Dermis blood vessel endothelial cell (primary cell): ENCODE data around the gene SCAI. TPM values are rescaled to one million over a fixed set of nuclear protein-coding genes. Genes with fewer than 3 reads are reported as not detected.
"Not testable (repeated sequence)": the region's sequence is repeated elsewhere in the genome, so short reads cannot be mapped to it uniquely, and the experiment has no call there.

Experiments
- DNase-seq: peaks from one replicate; pipeline ENCODE4 v3.0.0; 2010
- total RNA-seq: library from RNA; depleted of rRNA; stranded (reverse); fragments of >200 nt; gene quantifications from 2 replicates; pipeline ENCODE4 v1.2.3, GENCODE V29; 2014

The SCAI gene
- total RNA-seq, result 8.9 and 13.6 TPM in 2 replicates

- DNase-seq, result peak; percentile 100
These were observed at the start of gene SCAI for GRCh38 chr9:125143377-125144090. Gene SCAI, minus strand, starts transcription at chr9:125143528. Its CDS starts 91 bp downstream, at chr9:125143437.

GRCh38 chr9:125190361-125190801, 47.1 kb upstream of the SCAI start:
- DNase-seq, result peak; percentile 36

DNA sequence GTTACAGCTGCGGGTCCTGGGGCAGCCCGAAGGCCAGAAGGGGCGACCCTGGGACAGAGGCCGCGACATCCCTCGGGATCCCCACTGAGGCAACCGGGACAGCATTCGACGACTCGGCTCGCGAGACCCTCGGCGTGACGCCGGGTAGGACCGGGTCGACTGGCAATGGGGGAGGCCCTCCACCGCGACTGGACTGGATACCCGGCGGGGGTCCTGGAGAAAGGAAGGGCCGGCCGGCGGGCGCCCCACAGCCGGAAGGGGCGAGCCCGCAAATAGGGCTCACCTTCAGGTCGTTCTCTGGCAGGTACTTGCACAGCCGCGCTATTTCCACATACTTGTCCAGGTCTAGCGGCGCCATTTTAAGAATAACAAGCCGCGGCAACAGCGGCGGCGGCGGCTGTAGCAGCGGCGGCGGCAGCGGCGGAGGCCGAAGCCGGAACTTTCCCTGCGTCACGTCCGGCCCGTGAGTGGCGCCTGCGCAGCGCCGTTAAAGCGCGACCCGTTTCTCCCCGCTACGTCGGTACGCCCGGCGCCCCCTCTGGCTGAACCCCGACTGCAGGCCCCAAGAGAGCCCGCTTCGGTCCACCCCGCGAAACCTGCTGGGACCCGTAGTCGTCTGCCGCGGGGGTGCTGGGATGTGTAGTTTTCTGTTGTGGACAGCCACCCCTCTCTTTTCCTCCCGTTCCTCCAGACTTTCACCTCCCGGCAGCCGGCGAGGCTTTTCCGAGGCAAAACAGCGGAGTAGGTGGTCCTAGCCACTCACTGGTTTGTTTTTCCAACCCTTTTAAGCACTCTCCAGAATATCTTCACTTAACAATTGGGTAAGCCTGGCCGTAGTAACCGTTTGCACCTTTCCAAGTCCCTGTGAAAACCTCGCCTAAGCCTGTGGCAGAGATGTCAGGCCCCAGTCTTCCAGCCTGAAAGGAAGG, 46.3 kb upstream of the SCAI start, which contains the start of gene PPP6C:
Gene PPP6C, minus strand, starts transcription at position 443 of the 929 bp plus-strand sequence. Its CDS starts 85 bp downstream, at position 358.
- DNase-seq, result peak; percentile 98

DNA sequence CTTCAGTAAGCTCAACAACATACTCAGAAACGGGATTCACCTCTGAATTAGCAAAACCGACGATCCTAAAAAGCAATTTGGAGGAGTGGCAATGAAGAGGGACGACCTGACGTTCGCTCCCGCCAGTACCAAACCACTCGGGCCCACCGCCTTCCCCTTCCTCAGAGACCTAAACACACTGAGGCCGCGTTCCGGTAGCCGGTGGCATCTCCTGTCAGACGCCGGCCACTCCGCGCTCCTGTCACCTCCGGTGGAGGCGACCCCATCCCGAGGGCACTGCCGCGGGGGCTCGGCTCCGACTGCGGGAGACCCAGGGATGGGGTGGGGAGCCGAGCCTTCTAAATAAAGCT, 45.7 kb upstream of the SCAI start:
- DNase-seq, result peak; percentile 42

GRCh38 chr9:125183561-125183960, 40.2 kb upstream of the SCAI start:
- no peak for DNase-seq

GRCh38 chr9:125183054-125183453, 39.7 kb upstream of the SCAI start:
- DNase-seq, result peak; percentile 76

GRCh38 chr9:125181756-125182155, 38.4 kb upstream of the SCAI start:
- DNase-seq, result not testable (repeated sequence)

DNA sequence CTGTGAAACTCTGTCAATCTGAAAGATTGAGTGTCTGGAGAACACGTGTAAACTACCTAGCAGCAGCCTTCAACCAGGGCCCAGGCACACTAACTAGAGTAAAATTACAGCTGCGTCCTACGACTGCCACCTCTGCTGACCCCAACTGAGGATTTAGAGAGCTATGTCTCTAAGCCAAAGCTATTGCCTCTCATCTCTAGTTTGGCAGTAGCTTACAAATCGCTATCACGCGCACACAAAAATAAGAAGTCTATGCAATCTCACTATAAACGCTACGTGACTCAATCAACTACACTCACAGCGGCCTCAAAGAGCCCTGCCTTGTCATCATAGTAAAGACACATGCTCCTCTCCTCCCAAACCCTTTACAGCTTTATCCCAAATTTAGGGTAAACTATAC, 37.5 kb upstream of the SCAI start:
- no peak for DNase-seq

- not testable (repeated sequence) for DNase-seq
These were observed 36.4 kb upstream of the SCAI start for GRCh38 chr9:125179776-125180175.

DNA sequence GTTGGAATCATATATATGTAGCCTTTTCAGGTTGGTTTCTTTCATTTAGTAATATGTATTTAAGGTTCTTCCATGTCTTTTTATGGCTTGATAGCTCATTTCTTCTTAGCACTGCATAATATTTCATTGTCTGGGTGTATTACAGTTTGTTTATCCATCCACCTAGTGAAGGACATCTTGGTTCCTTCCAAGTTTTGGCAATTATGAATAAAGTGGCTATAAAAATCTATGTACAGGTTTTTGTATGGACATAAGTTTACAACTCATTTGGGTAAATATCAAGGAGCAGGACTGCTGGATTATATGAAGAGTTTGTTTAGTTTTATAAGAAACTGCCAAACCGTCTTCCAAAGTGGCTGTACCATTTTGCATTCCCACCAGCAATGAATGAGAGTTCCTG, 34.6 kb upstream of the SCAI start:
- DNase-seq, result no peak

GRCh38 chr9:125176636-125177035, 33.3 kb upstream of the SCAI start:
- DNase-seq, result no peak

DNA sequence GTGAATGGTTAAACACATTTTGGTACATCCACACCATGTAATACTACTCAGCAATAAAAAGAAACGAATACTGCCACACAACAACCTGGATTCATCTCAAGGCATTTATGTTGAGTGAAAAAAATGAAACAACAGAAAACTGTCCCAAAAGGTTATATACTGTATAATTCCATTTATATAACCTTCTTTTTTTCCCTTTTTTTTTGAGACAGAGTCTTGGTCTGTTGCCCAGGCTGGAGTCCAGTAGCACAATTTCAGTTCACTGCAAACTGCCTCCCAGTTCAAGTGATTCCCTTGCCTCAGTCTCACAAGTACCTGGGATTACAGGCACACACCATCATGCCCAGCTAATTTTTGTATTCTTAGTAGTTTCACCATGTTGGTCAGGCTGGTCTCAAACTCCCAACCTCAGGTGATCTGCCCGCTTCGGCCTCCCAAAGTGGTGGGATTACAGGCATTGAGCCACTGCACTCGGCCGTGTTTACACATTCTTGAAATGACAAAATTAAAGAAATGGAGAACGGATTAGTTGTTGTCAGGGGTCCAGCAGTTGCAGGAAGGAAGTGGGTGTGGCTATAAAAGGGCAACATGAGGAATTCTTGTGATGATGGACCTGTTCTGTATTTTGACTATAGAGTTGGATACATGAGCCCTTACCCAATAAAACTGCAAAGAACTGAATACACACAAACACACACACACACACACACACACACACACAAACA, 28.9 kb upstream of the SCAI start:
- peak; percentile 51 for DNase-seq

DNA sequence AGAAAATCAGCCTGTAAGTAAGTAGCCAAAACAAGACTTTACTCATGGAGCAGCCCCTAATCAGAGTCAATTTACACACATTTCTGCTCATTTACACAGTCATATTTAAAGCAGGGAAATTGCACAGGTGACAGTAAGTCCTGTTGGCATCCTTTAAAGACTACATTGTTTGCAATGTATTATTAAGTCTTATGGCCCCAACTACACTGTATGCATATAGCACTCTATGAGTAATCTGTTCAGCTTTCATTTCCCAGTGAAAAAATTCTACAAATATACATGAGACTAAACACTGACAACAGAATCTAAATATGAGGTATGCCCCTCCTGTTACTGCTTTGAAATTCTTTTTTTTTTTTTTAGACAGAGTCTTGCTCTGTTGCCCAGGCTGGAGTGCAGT, 26.6 kb upstream of the SCAI start:
- DNase-seq, result no peak

GRCh38 chr9:125166762-125167161, 23.4 kb upstream of the SCAI start:
- no peak for DNase-seq

DNA sequence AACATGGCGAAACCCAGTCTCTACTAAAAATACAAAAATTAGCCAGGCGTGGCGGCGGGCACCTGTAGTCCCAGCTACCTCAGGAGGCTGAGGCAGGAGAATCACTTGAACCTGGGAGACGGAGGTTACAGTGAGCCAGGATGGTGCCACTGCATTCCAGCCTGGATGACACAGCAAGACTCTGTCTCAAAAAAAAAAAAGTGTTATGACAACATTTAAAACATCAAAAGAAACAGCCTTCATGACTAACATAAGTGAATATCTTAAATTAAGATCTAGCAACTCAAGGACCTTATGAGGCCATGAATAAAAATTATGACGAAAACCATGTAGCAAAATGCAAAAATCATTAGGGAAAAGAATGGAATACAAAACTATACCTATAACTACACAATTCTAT, 19.6 kb upstream of the SCAI start:
- DNase-seq, result not testable (repeated sequence)

DNA sequence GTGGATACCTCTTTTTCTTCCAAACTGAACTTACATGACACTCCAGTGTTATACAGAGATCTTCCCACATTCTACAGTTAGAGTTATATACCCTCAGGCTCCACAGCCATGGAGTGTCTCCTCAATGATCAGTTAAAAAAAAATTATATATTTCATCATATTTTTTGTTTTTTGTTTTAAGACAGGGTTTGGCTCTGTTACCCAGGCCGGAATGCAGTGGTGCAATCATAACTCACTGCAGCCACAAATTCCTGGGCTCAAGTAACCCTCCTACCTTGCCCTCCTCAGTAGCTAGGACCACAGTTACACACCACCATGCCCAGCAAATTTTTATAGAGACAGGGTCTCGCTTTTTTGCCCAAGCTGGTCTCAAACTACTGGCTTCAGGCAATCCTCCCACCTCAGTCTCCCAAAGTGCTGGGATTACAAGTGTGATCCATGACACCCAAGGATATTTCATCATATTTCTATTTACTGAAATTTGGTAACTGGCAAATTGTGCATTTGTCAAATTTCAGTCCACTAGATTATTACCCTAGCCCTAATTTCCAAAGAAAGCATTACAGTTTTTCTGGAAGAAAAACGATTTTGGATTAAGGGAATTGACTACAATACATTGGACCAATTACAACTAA, 18.1 kb upstream of the SCAI start:
- no peak for DNase-seq

- DNase-seq, result no peak
These were observed 17.4 kb upstream of the SCAI start for GRCh38 chr9:125160750-125161149.

DNA sequence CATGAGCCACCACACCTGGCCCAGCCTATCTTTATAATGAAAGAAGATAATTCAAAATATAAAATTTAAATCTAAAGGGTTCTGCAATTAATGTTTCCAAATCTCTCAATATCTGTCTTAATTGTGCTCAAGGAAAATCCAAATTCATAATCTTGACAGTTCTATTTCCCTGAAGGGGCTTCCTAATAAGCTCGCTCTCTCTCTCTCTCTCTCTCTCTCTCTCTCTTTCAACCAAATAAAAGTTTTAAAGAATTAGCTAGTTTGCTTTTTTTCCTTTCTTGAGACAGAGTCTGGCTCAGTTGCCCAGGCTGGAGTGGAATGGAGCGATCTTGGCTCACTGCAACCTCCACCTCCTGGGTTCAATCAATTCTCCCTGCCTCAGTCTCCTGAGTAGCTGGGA, 13.2 kb upstream of the SCAI start:
- DNase-seq, result no peak

DNA sequence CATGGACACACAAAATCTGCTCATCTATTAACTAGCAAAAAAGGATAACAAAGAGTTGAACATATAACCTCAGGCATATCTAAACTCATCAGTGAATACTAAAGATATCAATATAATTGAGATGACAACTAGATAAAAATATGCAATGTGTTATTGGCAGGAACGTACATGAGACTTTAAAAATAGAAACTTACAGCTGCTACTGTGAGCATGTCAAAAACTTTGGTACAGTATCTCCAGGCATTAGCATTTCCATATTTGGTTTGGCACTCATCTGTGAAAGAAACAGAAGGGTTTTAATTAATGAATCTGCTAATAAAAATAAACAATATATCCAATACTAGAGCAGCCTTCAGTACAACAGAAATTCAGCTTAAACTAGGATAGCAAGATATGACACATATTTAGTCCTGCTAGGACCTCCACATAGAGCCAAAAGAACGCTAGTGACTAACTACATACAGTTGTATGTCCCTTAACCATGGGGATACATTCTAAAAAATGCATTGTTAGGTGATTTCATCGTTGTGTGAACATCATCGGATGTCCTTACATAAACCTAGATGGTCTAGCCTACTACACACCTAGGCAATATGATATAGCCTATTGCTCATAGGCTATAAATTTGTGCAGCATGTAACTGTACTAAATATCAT, 10.5 kb upstream of the SCAI start:
- DNase-seq, result no peak

GRCh38 chr9:125151730-125152129, 8.4 kb upstream of the SCAI start:
- DNase-seq, result no peak

DNA sequence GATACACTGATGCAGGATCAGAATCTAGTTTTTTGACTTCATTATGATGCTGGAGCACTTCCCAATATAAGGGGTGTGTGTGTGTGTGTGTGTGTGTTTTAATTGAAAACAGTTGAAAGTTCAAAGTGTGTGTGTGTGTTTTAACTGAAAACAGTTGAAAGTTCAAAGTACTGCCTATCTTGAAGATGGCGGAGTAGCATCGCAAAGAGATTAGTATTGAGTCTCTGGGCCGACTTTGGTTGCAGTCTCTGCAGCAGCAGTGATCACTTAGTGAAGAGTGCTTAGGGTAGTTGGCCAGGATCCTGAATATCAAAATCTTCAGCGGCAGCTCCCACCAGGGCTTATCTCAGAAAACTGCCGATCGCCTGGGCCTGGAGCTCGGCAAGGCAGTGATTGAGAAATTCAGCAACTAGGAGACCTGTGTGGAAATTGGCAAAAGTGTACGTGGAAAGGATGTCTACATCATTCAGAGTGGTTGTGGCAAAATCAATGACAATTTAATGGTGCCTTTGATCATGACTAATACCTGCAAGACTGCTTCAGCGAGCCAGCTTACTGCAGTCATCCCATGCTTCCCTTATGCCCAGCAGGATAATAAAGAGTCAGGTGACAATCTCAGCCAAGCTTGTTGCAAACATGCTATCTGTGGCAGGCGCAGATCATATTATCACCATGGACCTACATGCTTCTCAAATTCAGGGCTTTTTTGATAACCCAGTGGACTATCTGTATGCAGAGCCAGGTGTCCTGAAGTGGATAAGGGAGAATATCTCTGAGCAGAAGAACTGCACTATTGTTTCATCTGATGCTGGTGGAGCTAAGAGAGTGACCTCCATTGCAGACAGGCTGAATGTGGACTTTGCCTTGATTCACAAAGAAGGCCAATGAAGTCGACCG, 7.3 kb upstream of the SCAI start:
- no peak for DNase-seq
